ENCODE measurements around the gene STK38L. TPM values are rescaled to one million over a fixed set of nuclear protein-coding genes. Genes with fewer than 3 reads are reported as not detected.

The STK38L gene
- total RNA-seq, 5 donors from 2014 or later (not counting 1 experiment from before 2014, with no cell fraction given), result 13.5 to 19.6 (median 18.3) TPM

GRCh38 chr12:27296674-27297073 lies 52.6 kb downstream of the STK38L start:
- H3K9me3 ChIP-seq, result no peaks in the 10 kb centered on the region
- no peaks in the 10 kb centered on the region for H3K27me3 Mint-ChIP-seq
- H3K4me1 Mint-ChIP-seq, result peaks cover 0 to 6% (median 2%) of the 10 kb centered on the region in 3 donors
- no peak overlapping the region for H3K27ac ChIP-seq (ENCODE audit: low read length)
- no peaks in the 10 kb centered on the region for H3K27me3 ChIP-seq (replicated peaks in 1 of 2; ENCODE audit: control insufficient read depth in 2 of 2, extremely low read depth in 1 of 2, insufficient read depth in 2 of 2, low read length in 1 of 2)
- ChIA-PET CTCF (interaction anchor here (0.7 to 2.1 kb wide), 4 partner anchors 10 to 281 kb away, joined by 3 to 15 read pairs (median 4); no protein-coding TSS in a partner anchor), POLR2A (interaction anchor here in 1 of 2 donors (0.5 to 0.8 kb wide), 2 partner anchors 52 to 1010 kb away, joined by 3 read pairs; no protein-coding TSS in a partner anchor)
- no peaks in the 10 kb centered on the region for H3K4me1 ChIP-seq (ENCODE audit: control insufficient read depth in 1 of 2, extremely low read depth in 1 of 2, insufficient read depth in 2 of 2, low read length in 2 of 2)
- H3K9me3 Mint-ChIP-seq, result no peaks in the 10 kb centered on the region
- H3K36me3 Mint-ChIP-seq, result peaks cover 28% of the 10 kb centered on the region
- 90% methylated on average over 4 of the region's 6 CpGs for WGBS (ENCODE audit: insufficient coverage)
- DNase-seq (no peak), ATAC-seq (replicated peaks in 1 of 4) (no peak)
- no peak overlapping the region for H3K4me3 Mint-ChIP-seq
- no peak overlapping the region for H3K27ac Mint-ChIP-seq
- H3K36me3 ChIP-seq (ENCODE audit: control insufficient read depth in 2 of 2, extremely low read depth in 1 of 2, insufficient read depth in 1 of 2, low read length in 1 of 2), result peaks cover 0 to 14% of the 10 kb centered on the region in 2 donors
- no peak overlapping the region for H3K4me3 ChIP-seq (ENCODE audit: control insufficient read depth in 1 of 2, extremely low read depth in 1 of 2, low read length in 1 of 2)

GRCh38 chr12:27297566-27297965 lies 53.5 kb downstream of the STK38L start:
- POLR2A ChIA-PET, result interaction anchor here in 1 of 2 donors (0.5 to 0.8 kb wide), 3 partner anchors 20 to 1009 kb away, joined by 3 to 5 read pairs (median 3); no protein-coding TSS in a partner anchor
- CTCF ChIA-PET, result interaction anchor here (0.6 to 2.1 kb wide), 4 partner anchors 9 to 10 kb away, joined by 3 to 15 read pairs (median 4); no protein-coding TSS in a partner anchor

GRCh38 chr12:27299102-27299501 lies 55.0 kb downstream of the STK38L start:
- H3K9me3 ChIP-seq, result no peaks in the 10 kb centered on the region
- H3K36me3 ChIP-seq (ENCODE audit: control insufficient read depth in 2 of 2, extremely low read depth in 1 of 2, insufficient read depth in 1 of 2, low read length in 1 of 2), result peaks cover 0 to 22% of the 10 kb centered on the region in 2 donors
- no peak for ATAC-seq (replicated peaks in 1 of 4)
- WGBS (ENCODE audit: insufficient coverage), result no CpG with 5 or more reads among the region's 1 CpG
- CTCF ChIA-PET, result no interaction called here
- Mint-ChIP-seq H3K36me3 (peaks cover 30% of the 10 kb centered on the region), H3K9me3 (no peaks in the 10 kb centered on the region), H3K4me3 (no peak overlapping the region), H3K27me3 (no peaks in the 10 kb centered on the region), H3K27ac (no peak overlapping the region), H3K4me1 (peaks cover 0 to 6% (median 0%) of the 10 kb centered on the region in 3 donors)
- no peaks in the 10 kb centered on the region for H3K4me1 ChIP-seq (ENCODE audit: control insufficient read depth in 1 of 2, extremely low read depth in 1 of 2, insufficient read depth in 2 of 2, low read length in 2 of 2)
- no peak overlapping the region for H3K4me3 ChIP-seq (ENCODE audit: control insufficient read depth in 1 of 2, extremely low read depth in 1 of 2, low read length in 1 of 2)
- DNase-seq, result no peak
- POLR2A ChIA-PET, result no interaction called here
- H3K27me3 ChIP-seq (replicated peaks in 1 of 2; ENCODE audit: control insufficient read depth in 2 of 2, extremely low read depth in 1 of 2, insufficient read depth in 2 of 2, low read length in 1 of 2), result no peaks in the 10 kb centered on the region
- H3K27ac ChIP-seq (ENCODE audit: low read length), result no peak overlapping the region

More at GRCh38 chr12:27297566-27297965, 53.5 kb downstream of the STK38L start:
- Mint-ChIP-seq H3K36me3 (peaks cover 30% of the 10 kb centered on the region), H3K27ac (peak overlapping the region in 1 of 2 donors; percentile 31), H3K9me3 (no peaks in the 10 kb centered on the region), H3K4me3 (no peak overlapping the region), H3K4me1 (peaks cover 0 to 6% (median 0%) of the 10 kb centered on the region in 3 donors), H3K27me3 (no peaks in the 10 kb centered on the region)
- no peaks in the 10 kb centered on the region for H3K9me3 ChIP-seq
- H3K27me3 ChIP-seq (replicated peaks in 1 of 2; ENCODE audit: control insufficient read depth in 2 of 2, extremely low read depth in 1 of 2, insufficient read depth in 2 of 2, low read length in 1 of 2), result no peaks in the 10 kb centered on the region
- no peak overlapping the region for H3K4me3 ChIP-seq (ENCODE audit: control insufficient read depth in 1 of 2, extremely low read depth in 1 of 2, low read length in 1 of 2)
- no peaks in the 10 kb centered on the region for H3K4me1 ChIP-seq (ENCODE audit: control insufficient read depth in 1 of 2, extremely low read depth in 1 of 2, insufficient read depth in 2 of 2, low read length in 2 of 2)
- no peak for ATAC-seq (replicated peaks in 1 of 4)
- WGBS (ENCODE audit: insufficient coverage), result no CpG with 5 or more reads among the region's 4 CpGs
- DNase-seq, result no peak
- H3K36me3 ChIP-seq (ENCODE audit: control insufficient read depth in 2 of 2, extremely low read depth in 1 of 2, insufficient read depth in 1 of 2, low read length in 1 of 2), result peaks cover 0 to 18% of the 10 kb centered on the region in 2 donors
- no peak overlapping the region for H3K27ac ChIP-seq (ENCODE audit: low read length)

- peaks cover 0 to 6% (median 0%) of the 10 kb centered on the region in 3 donors for H3K4me1 Mint-ChIP-seq
- POLR2A ChIA-PET, result no interaction called here
- H3K27me3 Mint-ChIP-seq, result no peaks in the 10 kb centered on the region
- H3K4me3 Mint-ChIP-seq, result no peak overlapping the region
- Histone ChIP-seq H3K9me3 (no peaks in the 10 kb centered on the region), H3K4me3 (ENCODE audit: control insufficient read depth in 1 of 2, extremely low read depth in 1 of 2, low read length in 1 of 2) (no peak overlapping the region), H3K27ac (ENCODE audit: low read length) (no peak overlapping the region), H3K36me3 (ENCODE audit: control insufficient read depth in 2 of 2, extremely low read depth in 1 of 2, insufficient read depth in 1 of 2, low read length in 1 of 2) (peaks cover 0 to 22% of the 10 kb centered on the region in 2 donors), H3K4me1 (ENCODE audit: control insufficient read depth in 1 of 2, extremely low read depth in 1 of 2, insufficient read depth in 2 of 2, low read length in 2 of 2) (no peaks in the 10 kb centered on the region), H3K27me3 (replicated peaks in 1 of 2; ENCODE audit: control insufficient read depth in 2 of 2, extremely low read depth in 1 of 2, insufficient read depth in 2 of 2, low read length in 1 of 2) (no peaks in the 10 kb centered on the region)
- CTCF ChIA-PET, result interaction anchor here in 1 of 2 donors (1.1 kb wide), 1 partner anchor 10 kb away, joined by 3 read pairs; no protein-coding TSS in a partner anchor
- H3K27ac Mint-ChIP-seq, result peak overlapping the region in 1 of 2 donors; percentile 59
- no peaks in the 10 kb centered on the region for H3K9me3 Mint-ChIP-seq
- DNase-seq (no peak), ATAC-seq (replicated peaks in 1 of 4) (no peak)
- H3K36me3 Mint-ChIP-seq, result peaks cover 30% of the 10 kb centered on the region
These were observed 56.1 kb downstream of the STK38L start for GRCh38 chr12:27300226-27300625.

- CTCF ChIA-PET, result interaction anchor here (0.6 to 5.6 kb wide), 9 partner anchors 11 to 446 kb away, joined by 3 to 89 read pairs (median 4); partner anchors contain the start of gene TM7SF3 (in 1 of the 2)
- ATAC-seq (replicated peaks in 1 of 4) (no peak), DNase-seq (no peak)
- POLR2A ChIA-PET, result no interaction called here
- H3K9me3 Mint-ChIP-seq, result no peaks in the 10 kb centered on the region
- Histone ChIP-seq H3K4me1 (ENCODE audit: control insufficient read depth in 1 of 2, extremely low read depth in 1 of 2, insufficient read depth in 2 of 2, low read length in 2 of 2) (no peaks in the 10 kb centered on the region), H3K4me3 (ENCODE audit: control insufficient read depth in 1 of 2, extremely low read depth in 1 of 2, low read length in 1 of 2) (no peak overlapping the region), H3K27ac (ENCODE audit: low read length) (no peak overlapping the region), H3K27me3 (replicated peaks in 1 of 2; ENCODE audit: control insufficient read depth in 2 of 2, extremely low read depth in 1 of 2, insufficient read depth in 2 of 2, low read length in 1 of 2) (no peaks in the 10 kb centered on the region), H3K36me3 (ENCODE audit: control insufficient read depth in 2 of 2, extremely low read depth in 1 of 2, insufficient read depth in 1 of 2, low read length in 1 of 2) (peaks cover 0 to 17% of the 10 kb centered on the region in 2 donors), H3K9me3 (no peaks in the 10 kb centered on the region)
- H3K4me3 Mint-ChIP-seq, result no peak overlapping the region
- WGBS (ENCODE audit: insufficient coverage), result 100% methylated on average over 2 of the region's 3 CpGs
- no peaks in the 10 kb centered on the region for H3K27me3 Mint-ChIP-seq
- peaks cover 22% of the 10 kb centered on the region for H3K36me3 Mint-ChIP-seq
- peak overlapping the region; percentile 18 to 50 for H3K27ac Mint-ChIP-seq
- H3K4me1 Mint-ChIP-seq, result no peaks in the 10 kb centered on the region
These were observed 59.3 kb downstream of the STK38L start for GRCh38 chr12:27303139-27304111.

- no peaks in the 10 kb centered on the region for H3K4me1 Mint-ChIP-seq
- CTCF ChIA-PET, result interaction anchor here (0.6 to 5.6 kb wide), 13 partner anchors 10 to 471 kb away, joined by 3 to 89 read pairs (median 5); partner anchors contain the start of genes ITPR2 (in 1 of the 2), MED21 (in 1 of the 2) and TM7SF3 (in 1 of the 2)
- H3K27ac Mint-ChIP-seq, result peak overlapping the region in 1 of 2 donors; percentile 41
- no peak for ATAC-seq (replicated peaks in 1 of 4)
- H3K36me3 Mint-ChIP-seq, result peaks cover 20% of the 10 kb centered on the region
- POLR2A ChIA-PET, result no interaction called here
- no peak for DNase-seq
- WGBS (ENCODE audit: insufficient coverage), result 100% methylated on average over 1 of the region's 1 CpG
- Histone ChIP-seq H3K4me3 (ENCODE audit: control insufficient read depth in 1 of 2, extremely low read depth in 1 of 2, low read length in 1 of 2) (no peak overlapping the region), H3K27me3 (replicated peaks in 1 of 2; ENCODE audit: control insufficient read depth in 2 of 2, extremely low read depth in 1 of 2, insufficient read depth in 2 of 2, low read length in 1 of 2) (no peaks in the 10 kb centered on the region), H3K4me1 (ENCODE audit: control insufficient read depth in 1 of 2, extremely low read depth in 1 of 2, insufficient read depth in 2 of 2, low read length in 2 of 2) (no peaks in the 10 kb centered on the region), H3K27ac (ENCODE audit: low read length) (no peak overlapping the region), H3K36me3 (ENCODE audit: control insufficient read depth in 2 of 2, extremely low read depth in 1 of 2, insufficient read depth in 1 of 2, low read length in 1 of 2) (peaks cover 2 to 21% of the 10 kb centered on the region in 2 donors), H3K9me3 (no peaks in the 10 kb centered on the region)
- H3K27me3 Mint-ChIP-seq, result no peaks in the 10 kb centered on the region
- H3K9me3 Mint-ChIP-seq, result no peaks in the 10 kb centered on the region
- no peak overlapping the region for H3K4me3 Mint-ChIP-seq
These were observed 60.8 kb downstream of the STK38L start for GRCh38 chr12:27304856-27305255.

Measured in T-cell (primary cell).